Chondrocyte (in vitro differentiated cells): Measurements from ENCODE around the gene SDC4. TPM values are rescaled to one million over a fixed set of nuclear protein-coding genes. Genes with fewer than 3 reads are reported as not detected.

Experiments used
- DNase-seq: peaks from one replicate; pipeline ENCODE4 v3.0.0; 2021; ENCODE audit warnings: mixed read lengths, low spot score
- H3K27ac Mint-ChIP-seq: one replicate; pipeline ENCODE4 v1.8.0; 2021; ENCODE audit warnings: mild to moderate bottlenecking, moderate library complexity, mixed read lengths; ENCODE audit not compliant: unreplicated experiment
- H3K27me3 Mint-ChIP-seq: 2 replicates; pipeline ENCODE4 v1.8.0; 2021; ENCODE audit warnings: low read depth, mixed read lengths
- H3K36me3 Mint-ChIP-seq: 2 replicates; pipeline ENCODE4 v1.8.0; 2021; ENCODE audit warnings: low read depth, mixed read lengths
- H3K4me1 Mint-ChIP-seq: 2 replicates; pipeline ENCODE4 v1.8.0; 2021; ENCODE audit warnings: low read depth, mild to moderate bottlenecking, mixed read lengths
- H3K4me3 Mint-ChIP-seq: one replicate; pipeline ENCODE4 v1.8.0; 2021; ENCODE audit warnings: mild to moderate bottlenecking, moderate library complexity, mixed read lengths; ENCODE audit not compliant: unreplicated experiment
- H3K9me3 Mint-ChIP-seq: 2 replicates; pipeline ENCODE4 v1.8.0; 2021; ENCODE audit warnings: low read depth, mixed read lengths
- CTCF ChIP-seq: fragments of 200-600 bp; sonication (generic); IDR thresholded peaks from 2 replicates; pipeline ENCODE4 v1.5.0; 2021; ENCODE audit warnings: antibody characterized with exemption, mild to moderate bottlenecking, moderate library complexity
- total RNA-seq: library from RNA; stranded (reverse); gene quantifications from 3 replicates; pipeline ENCODE4 v1.2.1, GENCODE V29; 2021

SDC4 gene
- total RNA-seq, 1 donor from 2014 or later, result 21.2 TPM

DNA sequence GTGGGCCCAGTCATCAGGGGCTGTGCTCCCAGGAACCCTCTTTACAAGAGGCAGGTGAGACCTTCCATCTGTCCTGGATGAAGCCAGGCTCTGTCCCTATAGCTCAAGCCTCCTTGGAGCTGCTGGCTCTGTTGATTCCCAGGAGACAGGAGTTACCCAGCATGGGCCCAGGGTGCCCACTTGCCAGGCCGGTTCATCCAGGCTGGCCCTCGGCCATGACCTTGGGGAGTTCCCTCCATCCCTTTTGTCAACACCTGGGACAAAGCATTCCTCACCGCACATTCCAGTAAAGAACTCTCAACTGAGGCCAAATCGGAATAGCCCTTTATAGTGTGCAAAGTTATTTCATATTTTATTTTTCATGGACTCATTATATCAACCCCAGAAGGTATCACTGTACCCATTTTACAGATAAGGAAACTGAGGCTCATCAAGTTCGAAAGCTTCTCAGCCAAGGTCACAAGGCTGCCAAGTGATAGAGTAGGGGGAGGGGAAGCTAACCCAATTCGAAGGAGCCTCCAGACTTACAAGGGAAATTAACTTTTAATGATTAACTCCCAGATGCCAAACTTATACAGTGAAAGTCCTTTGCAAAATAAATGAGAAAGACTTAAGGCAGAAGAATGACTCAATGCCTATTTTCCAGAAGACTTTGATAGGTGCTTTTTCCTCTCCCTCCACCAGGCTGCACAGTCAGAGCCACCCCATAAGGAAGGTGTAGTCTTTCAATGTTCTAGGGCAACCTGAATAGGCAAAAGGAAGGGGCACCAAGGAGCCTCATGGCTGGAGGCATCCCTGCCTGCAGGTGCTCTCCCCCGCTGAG, 18.5 kb downstream of the SDC4 start:
- no peaks in the 10 kb centered on the region for H3K4me1 Mint-ChIP-seq
- H3K27ac Mint-ChIP-seq, result no peak overlapping the region
- peaks cover 8% of the 10 kb centered on the region for H3K36me3 Mint-ChIP-seq
- TF ChIP-seq CTCF, result no peak
- no peaks in the 10 kb centered on the region for H3K27me3 Mint-ChIP-seq
- no peaks in the 10 kb centered on the region for H3K9me3 Mint-ChIP-seq
- no peak overlapping the region for H3K4me3 Mint-ChIP-seq
- DNase-seq, result peak; percentile 50

DNA sequence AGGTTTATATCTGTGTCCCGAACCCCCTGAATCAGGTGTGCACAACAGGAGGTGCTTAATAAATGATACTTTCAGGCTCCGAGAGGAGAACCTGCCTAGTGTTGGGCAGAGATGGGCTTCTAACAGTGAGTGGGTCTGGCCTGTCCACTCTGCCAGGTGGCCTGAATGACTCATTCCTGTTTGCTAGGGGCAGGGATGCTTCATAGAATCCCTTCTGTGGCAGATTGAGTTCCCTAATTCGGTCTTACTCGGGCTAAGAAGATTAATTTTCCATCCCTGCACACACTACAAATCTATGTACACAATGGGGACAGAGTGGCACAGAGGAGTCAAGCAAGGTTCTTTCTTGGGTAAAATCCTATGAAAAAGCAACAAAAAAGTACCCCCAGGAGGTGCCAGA, 19.8 kb downstream of the SDC4 start:
- no peak for TF ChIP-seq CTCF
- Mint-ChIP-seq H3K27ac (no peak overlapping the region), H3K36me3 (peaks cover 8% of the 10 kb centered on the region), H3K4me1 (no peaks in the 10 kb centered on the region), H3K27me3 (no peaks in the 10 kb centered on the region), H3K4me3 (no peak overlapping the region), H3K9me3 (no peaks in the 10 kb centered on the region)
- DNase-seq, result no peak

GRCh38 chr20:45325371-45325770, 22.9 kb downstream of the SDC4 start:
- Mint-ChIP-seq H3K4me3 (no peak overlapping the region), H3K9me3 (no peaks in the 10 kb centered on the region), H3K27me3 (no peaks in the 10 kb centered on the region), H3K4me1 (peaks cover 4% of the 10 kb centered on the region), H3K36me3 (peaks cover 4% of the 10 kb centered on the region), H3K27ac (no peak overlapping the region)
- DNase-seq, result peak; percentile 52
- TF ChIP-seq CTCF, result no peak

DNA sequence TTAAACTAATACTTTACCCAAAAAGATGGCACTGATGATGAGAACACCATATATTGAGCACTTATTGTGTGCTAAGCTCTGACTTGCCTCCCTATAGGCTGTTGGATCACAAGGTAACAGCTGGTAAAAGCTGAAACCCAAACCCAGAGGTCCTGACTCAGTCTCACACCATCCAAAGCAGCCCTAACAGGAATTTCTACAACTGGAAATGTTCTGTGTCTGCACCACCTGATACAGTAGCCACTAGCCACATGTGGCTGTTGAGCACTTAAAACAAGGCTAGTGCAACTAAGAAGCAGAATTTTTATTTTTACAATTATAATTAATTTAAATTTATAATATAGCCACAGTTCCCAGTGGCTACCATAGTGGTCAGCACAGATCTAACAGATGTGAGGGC, 24.5 kb downstream of the SDC4 start:
- Mint-ChIP-seq H3K4me3 (no peak overlapping the region), H3K27me3 (no peaks in the 10 kb centered on the region), H3K36me3 (peaks cover 3% of the 10 kb centered on the region), H3K4me1 (peaks cover 4% of the 10 kb centered on the region), H3K27ac (no peak overlapping the region), H3K9me3 (no peaks in the 10 kb centered on the region)
- no peak for DNase-seq
- TF ChIP-seq CTCF, result no peak

DNA sequence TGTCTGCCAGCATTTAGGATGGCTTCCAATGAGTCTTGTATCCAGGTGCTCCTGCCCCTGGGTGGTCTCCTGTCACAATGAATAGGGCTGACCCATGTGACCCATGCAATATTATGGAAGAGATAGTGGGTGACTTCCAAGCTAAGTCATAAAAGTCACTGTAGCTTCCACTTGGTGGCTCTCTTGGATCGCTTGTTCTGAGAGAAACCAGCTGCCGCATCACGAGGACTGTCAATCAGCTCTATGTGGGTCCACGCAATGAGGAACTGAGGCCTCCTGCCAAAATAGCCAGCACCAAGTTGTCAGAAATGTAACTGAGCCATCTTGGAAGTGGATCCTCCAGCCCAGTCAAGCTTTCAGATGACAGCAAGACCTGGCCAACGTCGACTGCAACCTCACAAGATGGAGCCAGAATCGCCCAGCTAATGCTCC, 25.3 kb downstream of the SDC4 start:
- Mint-ChIP-seq H3K4me1 (peaks cover 4% of the 10 kb centered on the region), H3K27ac (no peak overlapping the region), H3K27me3 (no peaks in the 10 kb centered on the region), H3K9me3 (no peaks in the 10 kb centered on the region), H3K36me3 (peaks cover 3% of the 10 kb centered on the region), H3K4me3 (no peak overlapping the region)
- peak; percentile 75 for TF ChIP-seq CTCF
- no peak for DNase-seq
